H1 (cell line): ENCODE results near the gene NECAP2. TPM values are rescaled to one million over a fixed set of nuclear protein-coding genes. Genes with fewer than 3 reads are reported as not detected.

Experiments used
- GTF2F1 ChIP-seq: IDR thresholded peaks from 2 replicates; pipeline ENCODE4 v1.6.1; 2012; ENCODE audit warnings: low read depth, low read length, improper control_type of control experiment, borderline replicate concordance
- SRF ChIP-seq: IDR thresholded peaks from 2 replicates; pipeline ENCODE4 v1.6.1; 2011; ENCODE audit warnings: mild to moderate bottlenecking, low read depth, low read length, moderate library complexity
- TCF12 ChIP-seq: IDR thresholded peaks from 2 replicates; pipeline ENCODE4 v1.6.1; 2011; ENCODE audit warnings: low read depth, mild to moderate bottlenecking, low read length
- polyA plus RNA-seq, 7 experiments: library from polyadenylated mRNA; depleted of rRNA in 3 of 7; stranded (reverse) in 5 of 7; unstranded in 2 of 7; fragments of >200 nt in 5 of 7; fragments of 200-250 nt in 2 of 7; gene quantifications; 1 replicate in 5 of 7; 2 replicates in 1 of 7; 4 replicates in 1 of 7; pipeline versions ENCODE4 v1.2.1 to v1.2.3, GENCODE V29; 2011 to 2013; ENCODE audit warnings: missing spikeins in 2 of 7, mixed read lengths in 2 of 7
- total RNA-seq: library from RNA; stranded (reverse); fragmentation: NEBNext Ultra II Directional; extraction: Animal tissue kit (Norgen Biotek cat#: 25700); gene quantifications from 2 replicates; pipeline ENCODE4 v1.2.1, GENCODE V29; 2021

NECAP2 gene
- total and polyA plus RNA-seq, 2 of the 8 experiments (the other 6 are each of a cell fraction or from before 2014, with no cell fraction given) = 24.4 to 29.7 TPM

- no peak for TF ChIP-seq GTF2F1
- no peak for TF ChIP-seq SRF
- TF ChIP-seq TCF12 = peak; percentile 89; the same call in 1 of the 2 replicates
These were observed at the start of gene NECAP2 (continued) for GRCh38 chr1:16440470-16441281.
